ENCODE results near the gene SOX2. TPM values are rescaled to one million over a fixed set of nuclear protein-coding genes. Genes with fewer than 3 reads are reported as not detected.

Gene SOX2
- total RNA-seq, 4 donors from 2014 or later, result 0.53 TPM; not detected in 3

- H3K9me3 ChIP-seq, result no peaks in the 10 kb centered on the region
- H3K27me3 ChIP-seq, result peaks cover 38 to 43% (median 40%) of the 10 kb centered on the region in 3 donors
- no peak for DNase-seq
- no peak for ATAC-seq
- TF ChIP-seq CTCF (IDR thresholded peaks at IDR 0.05 in 4 of 5, conservative IDR thresholded peaks at IDR 0.05 in 1 of 5), result no peak
- TF ChIP-seq POLR2A (IDR thresholded peaks at IDR 0.05), result no peak
- H3K4me1 ChIP-seq, result peaks cover 11 to 12% of the 10 kb centered on the region in 2 donors
- in situ Hi-C loops (cut with MboI; ENCODE audit: low sequenced_read_pairs in 4 of 4), result no loop called here
- no peaks in the 10 kb centered on the region for H3K36me3 ChIP-seq
- intact Hi-C loops (cut with DNase I; ENCODE audit: low total_unique reads), result no loop called here
- H3K4me3 ChIP-seq, result no peak overlapping the region
- no peak overlapping the region for H3K27ac ChIP-seq
These were observed 18.4 kb upstream of the SOX2 start for GRCh38 chr3:181693280-181693679.

GRCh38 chr3:181694805-181695660, 16.7 kb upstream of the SOX2 start:
- peaks cover 11 to 12% of the 10 kb centered on the region in 2 donors for H3K4me1 ChIP-seq
- ATAC-seq (peak; percentile 52 to 63), DNase-seq (peak in 1 of 2 donors; percentile 31)
- in situ Hi-C loops (cut with MboI; ENCODE audit: low sequenced_read_pairs in 4 of 4) (no loop called here), intact Hi-C loops (cut with DNase I; ENCODE audit: low total_unique reads) (no loop called here)
- peaks cover 55 to 61% (median 57%) of the 10 kb centered on the region in 3 donors for H3K27me3 ChIP-seq
- no peaks in the 10 kb centered on the region for H3K36me3 ChIP-seq
- no peak overlapping the region for H3K27ac ChIP-seq
- peak overlapping the region; percentile 43 to 54 (median 44) for H3K4me3 ChIP-seq
- no peaks in the 10 kb centered on the region for H3K9me3 ChIP-seq
- TF ChIP-seq CTCF (IDR thresholded peaks at IDR 0.05 in 4 of 5, conservative IDR thresholded peaks at IDR 0.05 in 1 of 5) (peak in 1 of 5 experiments; percentile 12), POLR2A (IDR thresholded peaks at IDR 0.05) (no peak)

GRCh38 chr3:181695661-181696491, 15.8 kb upstream of the SOX2 start:
- peaks cover 63 to 69% (median 66%) of the 10 kb centered on the region in 3 donors for H3K27me3 ChIP-seq
- ATAC-seq, result no peak
- no peaks in the 10 kb centered on the region for H3K36me3 ChIP-seq
- in situ Hi-C loops (cut with MboI; ENCODE audit: low sequenced_read_pairs in 4 of 4) (no loop called here), intact Hi-C loops (cut with DNase I; ENCODE audit: low total_unique reads) (no loop called here)
- peak overlapping the region; percentile 43 to 54 (median 44) for H3K4me3 ChIP-seq
- peaks cover 16% of the 10 kb centered on the region in 2 donors for H3K4me1 ChIP-seq
- H3K9me3 ChIP-seq, result no peaks in the 10 kb centered on the region
- no peak for DNase-seq
- H3K27ac ChIP-seq, result no peak overlapping the region
- TF ChIP-seq POLR2A (IDR thresholded peaks at IDR 0.05) (no peak), CTCF (IDR thresholded peaks at IDR 0.05 in 4 of 5, conservative IDR thresholded peaks at IDR 0.05 in 1 of 5) (no peak)

GRCh38 chr3:181696626-181697230, 15.0 kb upstream of the SOX2 start:
- intact Hi-C loops (cut with DNase I; ENCODE audit: low total_unique reads), result no loop called here
- DNase-seq (no peak), ATAC-seq (no peak)
- Histone ChIP-seq H3K27me3 (peaks cover 72 to 76% (median 74%) of the 10 kb centered on the region in 3 donors), H3K36me3 (no peaks in the 10 kb centered on the region), H3K4me3 (peak overlapping the region in 1 of 4 donors; percentile 54), H3K9me3 (no peaks in the 10 kb centered on the region), H3K27ac (no peak overlapping the region), H3K4me1 (peaks cover 16 to 17% of the 10 kb centered on the region in 2 donors)
- in situ Hi-C loops (cut with MboI; ENCODE audit: low sequenced_read_pairs in 4 of 4), result no loop called here
- TF ChIP-seq POLR2A (IDR thresholded peaks at IDR 0.05), result no peak
